SJSA1 (cell line): ENCODE results near the gene KCNAB1. TPM values are rescaled to one million over a fixed set of nuclear protein-coding genes. Genes with fewer than 3 reads are reported as not detected.

Source experiments
- DNase-seq, 2 experiments: peaks; one replicate each; pipeline ENCODE4 v3.0.0-alpha.2; 2015 to 2020; ENCODE audit warnings: low spot score in 2 of 2, low read depth in 1 of 2
- H3K27ac ChIP-seq: fragments of 250-450 bp; sonication (Bioruptor Pico); 2 replicates; pipeline ENCODE4 v1.5.1; 2020; ENCODE audit warnings: mild to moderate bottlenecking, moderate library complexity
- H3K27me3 ChIP-seq: fragments of 250-450 bp; sonication (Bioruptor Pico); replicated peaks from 2 replicates; pipeline ENCODE4 v1.5.1; 2020; ENCODE audit warnings: mild to moderate bottlenecking, moderate library complexity
- H3K36me3 ChIP-seq: fragments of 250-450 bp; sonication (Bioruptor Pico); 2 replicates; pipeline ENCODE4 v1.5.1; 2020; ENCODE audit warnings: mild to moderate bottlenecking
- H3K4me1 ChIP-seq: fragments of 250-450 bp; sonication (Bioruptor Pico); replicated peaks from 2 replicates; pipeline ENCODE4 v1.6.1; 2021; ENCODE audit warnings: mild to moderate bottlenecking
- H3K4me3 ChIP-seq: fragments of 250-450 bp; sonication (Bioruptor Pico); 2 replicates; pipeline ENCODE4 v1.5.1; 2020; ENCODE audit warnings: mild to moderate bottlenecking
- H3K9me3 ChIP-seq: fragments of 250-450 bp; sonication (Bioruptor Pico); replicated peaks from 2 replicates; pipeline ENCODE4 v1.5.1; 2020; ENCODE audit warnings: mild to moderate bottlenecking
- total RNA-seq: library from RNA; depleted of rRNA; stranded (reverse); fragments of >200 nt; shearing (Covaris generic); gene quantifications from 2 replicates; pipeline ENCODE4 v1.2.3, GENCODE V29; 2014

Gene KCNAB1
- total RNA-seq, 1 experiment from 2014 or later, result 1.6 TPM

- H3K4me3 ChIP-seq, result no peak overlapping the region
- DNase-seq, result peak; percentile 87 to 91
- H3K27ac ChIP-seq, result peak overlapping the region; percentile 72
- no peaks in the 10 kb centered on the region for H3K27me3 ChIP-seq
- no peaks in the 10 kb centered on the region for H3K9me3 ChIP-seq
- H3K4me1 ChIP-seq, result peaks cover 75% of the 10 kb centered on the region
- peaks cover 86% of the 10 kb centered on the region for H3K36me3 ChIP-seq
These were observed 422.7 kb downstream of the KCNAB1 start for GRCh38 chr3:156543043-156543555.

- H3K27ac ChIP-seq, result no peak overlapping the region
- H3K4me1 ChIP-seq, result peaks cover 85% of the 10 kb centered on the region
- peaks cover 91% of the 10 kb centered on the region for H3K36me3 ChIP-seq
- no peak for DNase-seq
- H3K9me3 ChIP-seq, result no peaks in the 10 kb centered on the region
- H3K27me3 ChIP-seq, result no peaks in the 10 kb centered on the region
- no peak overlapping the region for H3K4me3 ChIP-seq
These were observed 427.3 kb downstream of the KCNAB1 start for GRCh38 chr3:156547637-156548036.

DNA sequence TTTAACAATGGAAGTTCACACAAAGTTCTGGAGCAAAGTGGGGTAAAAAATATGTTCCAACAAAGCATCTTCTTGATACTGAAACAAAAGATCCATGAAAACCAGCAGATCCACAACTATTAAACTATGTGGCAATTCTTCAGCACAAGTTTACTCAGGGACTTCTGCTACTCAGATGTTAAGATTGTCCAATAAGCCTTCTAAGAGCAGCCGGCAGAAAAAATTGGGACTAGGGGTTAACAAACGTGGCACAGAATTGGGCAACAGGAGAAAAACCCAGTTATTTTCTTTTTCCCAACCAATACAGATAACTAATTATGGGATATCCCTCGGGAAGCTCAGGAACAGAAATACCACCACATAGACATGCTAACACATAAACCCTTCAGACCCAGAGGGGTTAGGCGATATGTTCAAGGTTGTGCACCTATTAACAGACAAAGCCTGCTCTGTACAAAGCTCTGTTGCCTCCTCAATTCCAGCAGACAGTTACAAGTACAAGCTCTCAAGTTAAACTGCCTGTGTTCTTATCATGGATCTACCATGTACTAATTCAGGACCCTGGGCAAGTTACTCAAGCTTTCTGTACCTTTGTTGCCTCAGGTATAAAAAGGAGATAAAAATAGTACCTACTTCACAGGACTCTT lies 427.8 kb downstream of the KCNAB1 start:
- peaks cover 84% of the 10 kb centered on the region for H3K4me1 ChIP-seq
- H3K9me3 ChIP-seq, result no peaks in the 10 kb centered on the region
- H3K27me3 ChIP-seq, result no peaks in the 10 kb centered on the region
- H3K36me3 ChIP-seq, result peaks cover 96% of the 10 kb centered on the region
- no peak overlapping the region for H3K4me3 ChIP-seq
- DNase-seq, result no peak
- H3K27ac ChIP-seq, result no peak overlapping the region

DNA sequence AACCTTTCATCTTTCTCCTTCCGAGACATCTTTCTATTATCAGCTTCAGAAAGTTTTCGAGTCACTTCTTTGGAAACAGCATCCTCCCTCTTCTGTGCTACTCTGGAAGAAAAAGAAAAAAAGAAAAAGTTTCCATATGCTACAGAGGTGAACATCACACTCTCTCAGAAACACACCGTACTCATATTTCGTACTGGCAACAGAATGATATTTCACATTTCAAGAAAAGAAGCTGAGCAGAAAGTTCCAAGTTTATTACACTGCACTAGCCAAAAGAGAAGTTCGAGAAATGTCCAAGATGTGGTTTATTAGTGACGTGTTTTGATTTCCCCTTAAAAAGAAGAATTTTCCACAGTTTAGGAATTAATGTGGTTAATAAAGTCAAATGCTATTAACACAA lies 428.5 kb downstream of the KCNAB1 start:
- Histone ChIP-seq H3K4me3 (no peak overlapping the region), H3K27me3 (no peaks in the 10 kb centered on the region), H3K36me3 (peaks cover 98% of the 10 kb centered on the region), H3K9me3 (no peaks in the 10 kb centered on the region), H3K27ac (no peak overlapping the region), H3K4me1 (peaks cover 77% of the 10 kb centered on the region)
- DNase-seq, result no peak

DNA sequence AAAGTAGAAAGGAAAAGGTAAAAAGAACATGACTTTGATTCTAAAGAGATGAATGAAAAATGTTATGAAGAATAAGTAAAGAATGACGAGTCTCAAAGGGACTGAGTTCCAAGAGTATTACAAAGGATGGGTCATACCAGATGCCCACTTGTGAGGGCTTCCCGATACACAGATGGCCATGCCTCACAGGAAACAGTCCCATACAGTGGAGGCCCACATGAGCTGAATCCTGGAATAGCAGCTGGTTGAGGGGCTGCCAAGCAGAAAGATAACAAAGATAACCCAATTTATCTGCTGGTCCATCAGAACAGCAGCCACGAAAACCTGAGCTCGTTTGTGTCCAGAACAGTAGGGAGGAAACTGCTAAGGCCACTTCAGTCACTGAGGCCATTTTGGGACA lies 430.9 kb downstream of the KCNAB1 start:
- DNase-seq, result peak; percentile 53 to 61
- Histone ChIP-seq H3K4me3 (no peak overlapping the region), H3K9me3 (no peaks in the 10 kb centered on the region)

DNA sequence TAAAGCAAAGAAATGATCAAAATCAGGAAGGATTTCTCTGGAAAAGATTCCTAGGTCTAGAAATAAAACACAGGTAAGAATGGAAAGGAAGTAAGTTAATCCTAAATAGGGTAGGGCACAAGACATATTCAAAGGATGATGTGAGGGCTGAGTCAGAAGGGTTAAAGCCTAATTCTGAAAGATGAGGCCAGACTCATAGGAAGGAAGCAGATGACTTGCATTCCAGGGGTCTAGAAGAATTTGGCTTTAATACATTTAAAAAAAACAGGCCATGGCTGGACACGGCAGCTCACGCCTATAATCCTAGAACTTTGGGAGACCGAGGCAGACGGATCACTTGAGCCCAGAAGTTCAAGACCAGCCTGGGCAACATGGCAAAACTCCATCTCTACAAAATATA lies 431.4 kb downstream of the KCNAB1 start:
- Histone ChIP-seq H3K27ac (peak overlapping the region; percentile 93), H3K27me3 (no peaks in the 10 kb centered on the region), H3K36me3 (peaks cover 77% of the 10 kb centered on the region), H3K9me3 (no peaks in the 10 kb centered on the region), H3K4me3 (no peak overlapping the region), H3K4me1 (peaks cover 49% of the 10 kb centered on the region)
- DNase-seq, result peak; percentile 52 to 65

More for the DNA sequence above, 430.9 kb downstream of the KCNAB1 start:
- Histone ChIP-seq H3K4me1 (peaks cover 53% of the 10 kb centered on the region), H3K27me3 (no peaks in the 10 kb centered on the region), H3K27ac (peak overlapping the region; percentile 93), H3K36me3 (peaks cover 82% of the 10 kb centered on the region)

GRCh38 chr3:156552973-156553372 lies 432.6 kb downstream of the KCNAB1 start:
- Histone ChIP-seq H3K27me3 (no peaks in the 10 kb centered on the region), H3K4me1 (peaks cover 39% of the 10 kb centered on the region), H3K9me3 (no peaks in the 10 kb centered on the region), H3K27ac (no peak overlapping the region; the same call in 1 of the 2 replicates), H3K36me3 (peaks cover 65% of the 10 kb centered on the region), H3K4me3 (peak overlapping the region; percentile 68; the same call in 1 of the 2 replicates)
- DNase-seq, result no peak

DNA sequence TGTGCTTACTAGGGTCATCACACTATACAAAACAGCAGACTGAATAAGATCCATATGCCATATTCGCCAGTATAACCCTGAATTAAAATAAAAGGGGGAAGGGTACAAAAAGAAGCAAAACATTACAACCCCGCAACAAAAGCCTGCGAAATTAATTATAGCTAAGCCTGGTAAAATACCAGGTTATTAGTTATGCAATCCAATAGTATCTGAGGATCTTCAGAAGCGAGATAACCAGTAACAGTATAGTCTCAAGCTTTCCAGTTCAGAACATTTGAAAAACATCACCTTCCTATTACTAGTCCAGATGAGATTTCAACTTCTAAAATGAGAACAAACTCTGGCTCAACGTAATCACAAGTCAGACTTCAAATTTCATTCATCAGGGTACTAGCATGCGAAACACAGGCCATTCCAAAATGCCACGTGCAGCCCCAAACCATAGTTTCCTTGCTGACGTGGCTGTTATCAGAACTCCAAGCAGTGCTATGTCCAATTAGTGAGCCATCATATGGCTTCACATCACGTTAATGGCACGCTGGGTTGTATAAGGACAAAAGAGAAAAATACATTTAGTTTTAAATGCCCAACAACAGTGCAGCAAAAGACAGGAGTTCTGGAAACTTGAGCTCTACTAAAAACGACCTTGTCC lies 433.5 kb downstream of the KCNAB1 start:
- Histone ChIP-seq H3K4me3 (peak overlapping the region; percentile 68), H3K36me3 (peaks cover 57% of the 10 kb centered on the region), H3K27me3 (no peaks in the 10 kb centered on the region), H3K4me1 (peaks cover 31% of the 10 kb centered on the region), H3K9me3 (no peaks in the 10 kb centered on the region), H3K27ac (peak overlapping the region; percentile 59)
- no peak for DNase-seq

GRCh38 chr3:156554515-156554841 lies 434.1 kb downstream of the KCNAB1 start:
- Histone ChIP-seq H3K4me1 (peaks cover 31% of the 10 kb centered on the region), H3K9me3 (no peaks in the 10 kb centered on the region), H3K27me3 (no peaks in the 10 kb centered on the region), H3K4me3 (peak overlapping the region; percentile 68), H3K36me3 (peaks cover 50% of the 10 kb centered on the region), H3K27ac (peak overlapping the region; percentile 59)
- DNase-seq, result no peak

- peak; percentile 93 to 98 for DNase-seq
- H3K36me3 ChIP-seq, result peaks cover 44% of the 10 kb centered on the region
- peak within 1 kb of the TSS; percentile 68 for H3K4me3 ChIP-seq
- peaks cover 27% of the 10 kb centered on the region for H3K4me1 ChIP-seq
- peak within 1 kb of the TSS; percentile 59 for H3K27ac ChIP-seq
- no peaks in the 10 kb centered on the region for H3K9me3 ChIP-seq
- H3K27me3 ChIP-seq, result no peaks in the 10 kb centered on the region
These were observed 434.7 kb downstream of the KCNAB1 start, which contains the start of gene SSR3 for GRCh38 chr3:156554842-156555687. SSR3 (minus strand) TSS chr3:156555117; CDS start chr3:156555089, 28 bp downstream.

GRCh38 chr3:156558389-156558788 lies 438.0 kb downstream of the KCNAB1 start:
- H3K36me3 ChIP-seq, result peaks cover 13% of the 10 kb centered on the region
- H3K4me1 ChIP-seq, result no peaks in the 10 kb centered on the region

DNA sequence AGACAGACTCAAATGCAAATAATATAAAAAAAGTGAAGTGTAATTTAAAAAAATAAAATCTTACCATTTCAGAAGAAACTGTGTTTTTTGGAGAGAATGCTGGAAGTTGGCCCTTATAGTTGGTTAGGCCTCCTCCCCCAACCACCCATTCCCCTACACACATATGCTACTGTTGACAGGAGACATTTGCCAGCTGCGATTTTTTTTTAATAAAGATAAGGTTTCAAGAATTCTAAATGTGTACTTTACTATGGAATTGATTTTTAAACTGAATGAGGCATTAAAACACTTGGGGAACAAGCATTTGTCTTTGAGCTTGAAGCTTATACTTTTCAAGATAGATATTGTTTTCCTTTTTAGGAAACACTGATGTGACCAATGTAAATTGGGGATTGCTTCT lies 438.9 kb downstream of the KCNAB1 start:
- no peak for DNase-seq
- H3K36me3 ChIP-seq, result peaks cover 3% of the 10 kb centered on the region; the same call in 1 of the 2 replicates
- H3K9me3 ChIP-seq, result 0 out of 2 replicates have a peak, but pooled peaks cover 2% of the 10 kb centered on the region
- H3K4me1 ChIP-seq, result no peaks in the 10 kb centered on the region
- no peak overlapping the region for H3K27ac ChIP-seq
- no peaks in the 10 kb centered on the region for H3K27me3 ChIP-seq
- H3K4me3 ChIP-seq, result no peak overlapping the region

More at GRCh38 chr3:156558389-156558788, 438.0 kb downstream of the KCNAB1 start:
- no peaks in the 10 kb centered on the region for H3K27me3 ChIP-seq
- H3K9me3 ChIP-seq, result 0 out of 2 replicates have a peak, but pooled peaks cover 2% of the 10 kb centered on the region
- no peak overlapping the region for H3K4me3 ChIP-seq
- H3K27ac ChIP-seq, result no peak overlapping the region
- DNase-seq, result no peak

- DNase-seq, result no peak
- Histone ChIP-seq H3K36me3 (no peaks in the 10 kb centered on the region), H3K4me1 (no peaks in the 10 kb centered on the region), H3K27me3 (no peaks in the 10 kb centered on the region), H3K27ac (no peak overlapping the region), H3K9me3 (0 out of 2 replicates have a peak, but pooled peaks cover 2% of the 10 kb centered on the region), H3K4me3 (no peak overlapping the region)
These were observed 441.2 kb downstream of the KCNAB1 start for GRCh38 chr3:156561533-156561932.
